WTC11 (cell line): ENCODE measurements around the gene KCNA4. TPM values are rescaled to one million over a fixed set of nuclear protein-coding genes. Genes with fewer than 3 reads are reported as not detected.

Experiments used
- ATAC-seq: fragments of 200-7000 bp; cut with Tn5 transposase; 2 replicates; pipeline ENCODE4 v1.10.0; 2021; ENCODE audit warnings: mild to moderate bottlenecking, moderate library complexity
- Bru-seq: library from RNA; stranded (reverse); fragments of 400-500 nt; gene quantifications from one replicate; lab custom pipeline; 2021; lab: Mats Ljungman, UMichigan
- CTCF ChIA-PET: fragments of 300-600 bp; sonication (Branson Sonifier 250); formaldehyde crosslinking; loops from one replicate; lab custom pipeline; 2021; ENCODE audit warnings: antibody characterized with exemption; lab: Charles Lee
- POLR2A ChIA-PET: fragments of 350-600 bp; sonication (Branson Sonifier 250); formaldehyde crosslinking; loops from one replicate; lab custom pipeline; 2021; ENCODE audit warnings: antibody characterized with exemption; lab: Charles Lee
- DNase-seq: peaks from one replicate; pipeline ENCODE4 v3.0.0; 2021; ENCODE audit warnings: low spot score
- H3K27ac Mint-ChIP-seq: 2 replicates; pipeline ENCODE4 v1.8.0; 2021; ENCODE audit warnings: mixed read lengths
- H3K27me3 Mint-ChIP-seq: 2 replicates; pipeline ENCODE4 v1.8.0; 2021; ENCODE audit warnings: low read depth, mild to moderate bottlenecking, moderate library complexity, mixed read lengths
- H3K36me3 Mint-ChIP-seq: 2 replicates; pipeline ENCODE4 v1.8.0; 2021; ENCODE audit warnings: mixed read lengths
- H3K4me1 Mint-ChIP-seq: 2 replicates; pipeline ENCODE4 v1.8.0; 2022; ENCODE audit warnings: mixed read lengths
- H3K4me3 Mint-ChIP-seq: 2 replicates; pipeline ENCODE4 v1.8.0; 2021; ENCODE audit warnings: mild to moderate bottlenecking, moderate library complexity, mixed read lengths
- H3K9me3 Mint-ChIP-seq: 2 replicates; pipeline ENCODE4 v1.8.0; 2021; ENCODE audit warnings: mixed read lengths
- AR ChIP-seq: fragments of 250-450 bp; sonication (Bioruptor Pico); IDR thresholded peaks from 2 replicates; pipeline ENCODE4 v1.9.0; 2021; ENCODE audit warnings: mild to moderate bottlenecking
- ATF6 ChIP-seq: sonication (generic); formaldehyde crosslinking; IDR thresholded peaks from 2 replicates; pipeline ENCODE4 v1.8.1; 2023; ENCODE audit warnings: mild to moderate bottlenecking, missing genetic modification reagents
- CBFB ChIP-seq: sonication (generic); formaldehyde crosslinking; IDR thresholded peaks from 2 replicates; pipeline ENCODE4 v1.8.1; 2022; ENCODE audit warnings: mild to moderate bottlenecking, low read depth, missing genetic modification reagents
- CREB1 ChIP-seq: sonication (generic); formaldehyde crosslinking; IDR thresholded peaks from 2 replicates; pipeline ENCODE4 v1.8.0; 2023; ENCODE audit warnings: mild to moderate bottlenecking, missing genetic modification reagents
- CTCF ChIP-seq: fragments of 200-600 bp; IDR thresholded peaks from 2 replicates; pipeline ENCODE4 v1.8.0; 2022; ENCODE audit warnings: antibody characterized with exemption
- E2F4 ChIP-seq: sonication (generic); formaldehyde crosslinking; IDR thresholded peaks from 2 replicates; pipeline ENCODE4 v1.8.1; 2022; ENCODE audit warnings: low read depth, mild to moderate bottlenecking, moderate library complexity, missing genetic modification reagents, borderline replicate concordance
- NFYB ChIP-seq: sonication (generic); formaldehyde crosslinking; conservative IDR thresholded peaks from 2 replicates; pipeline ENCODE4 v1.8.0; 2022; ENCODE audit warnings: low read depth, missing genetic modification reagents
- PRDM15 ChIP-seq: sonication (generic); formaldehyde crosslinking; IDR thresholded peaks from 2 replicates; pipeline ENCODE4 v1.8.0; 2022; ENCODE audit warnings: missing genetic modification reagents
- ZMAT4 ChIP-seq: fragments of 250-450 bp; sonication (Bioruptor Pico); IDR thresholded peaks from 2 replicates; pipeline ENCODE4 v1.9.0; 2021; ENCODE audit warnings: mild to moderate bottlenecking
- ZNF317 ChIP-seq: sonication (generic); formaldehyde crosslinking; IDR thresholded peaks from 2 replicates; pipeline ENCODE4 v1.8.1; 2023; ENCODE audit warnings: low read depth, mild to moderate bottlenecking, moderate library complexity, missing genetic modification reagents, borderline replicate concordance
- ZNF396 ChIP-seq: fragments of 250-450 bp; sonication (Bioruptor Pico); IDR thresholded peaks from 2 replicates; pipeline ENCODE4 v1.8.0; 2021; ENCODE audit warnings: mild to moderate bottlenecking, moderate library complexity, borderline replicate concordance
- long read RNA-seq, 3 experiments: library from RNA in 1 of 3; library from capped mRNA in 1 of 3; library from polyadenylated mRNA in 1 of 3; unstranded in 2 of 3; stranded (forward) in 1 of 3; transcript quantifications; one replicate each; pipeline ENCODE4 v2.0.0, GENCODE V29; 2021
- total RNA-seq: library from RNA; stranded (reverse); gene quantifications from 3 replicates; pipeline ENCODE4 v1.2.3, GENCODE V29; 2021
- TF ChIP-seq, protein P1 (sequence below): sonication (generic); formaldehyde crosslinking; IDR thresholded peaks from 2 replicates; pipeline ENCODE4 v1.8.1; 2023; ENCODE audit warnings: mild to moderate bottlenecking, moderate library complexity, missing genetic modification reagents

Gene KCNA4
- 0.11 TPM in 1 of 3 replicates, not detected in the others for total RNA-seq
- Bru-seq, nascent RNA: percentile 5 among the genes with signal in this experiment
- long read RNA-seq, experiment 1: 0 reads
- long read RNA-seq, experiment 2: 0 reads
- long read RNA-seq, experiment 3: 0 reads

DNA sequence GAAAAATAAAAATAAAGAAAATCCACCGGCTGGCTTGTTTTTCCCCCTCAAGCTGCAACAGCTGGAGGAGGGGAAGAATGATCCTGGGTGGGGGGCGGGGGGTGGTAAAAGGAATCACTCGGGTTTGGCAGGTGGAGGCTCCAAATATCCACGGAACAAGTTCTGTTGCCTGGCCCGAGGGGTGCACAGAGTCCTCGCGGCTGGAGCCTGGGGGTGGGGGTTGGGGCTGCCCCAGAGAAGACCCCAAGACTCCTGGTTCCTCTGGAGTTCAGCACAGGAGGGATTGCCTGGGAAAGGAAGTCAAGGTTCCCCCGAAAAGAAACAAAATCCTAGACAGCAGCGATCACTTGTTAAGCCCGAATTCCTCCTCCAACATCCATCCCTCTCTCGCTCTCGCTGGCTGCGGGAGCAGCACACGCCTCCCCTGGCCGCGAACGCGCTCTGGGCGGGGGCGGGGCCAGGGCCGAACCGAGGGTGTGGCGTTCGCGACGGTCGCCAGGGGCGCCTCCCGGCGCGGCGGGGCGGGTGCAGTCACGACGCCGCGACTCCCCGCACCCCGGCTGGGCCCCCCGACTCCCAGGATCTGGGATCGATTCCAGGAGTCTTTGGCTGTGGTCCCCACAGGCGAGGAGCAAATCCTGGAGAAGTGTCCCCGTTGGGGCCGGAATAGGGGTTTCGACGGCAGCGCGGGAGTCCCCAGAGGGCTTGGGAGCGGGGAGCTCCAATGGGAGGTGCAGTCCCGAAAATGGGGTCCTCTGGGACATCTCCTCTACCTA, at the start of gene KCNA4:
Gene KCNA4 (minus strand): TSS at position 443 of the 776 bp plus-strand sequence. CDS start 4,352 bp downstream, outside the sequence.
- ChIA-PET CTCF (no interaction called here), POLR2A (interaction anchor here (0.7 kb wide), 1 partner anchor 306 kb away, joined by 3 read pairs; the partner anchor contains the start of gene ARL14EP)
- Mint-ChIP-seq H3K36me3 (no peaks in the 10 kb centered on the region), H3K4me3 (peak within 1 kb of the TSS; percentile 63), H3K4me1 (peaks cover 14% of the 10 kb centered on the region), H3K27me3 (no peaks in the 10 kb centered on the region), H3K27ac (no peak within 1 kb of the TSS), H3K9me3 (no peaks in the 10 kb centered on the region)
- peak; percentile 68 for DNase-seq
- peak; percentile 94 for ATAC-seq
- TF ChIP-seq PRDM15 (CRISPR knock-in tag) (peak; percentile 49), NFYB (no peak)

GRCh38 chr11:30062103-30062502, 45.3 kb upstream of the KCNA4 start:
- peaks cover 81% of the 10 kb centered on the region for H3K9me3 Mint-ChIP-seq

DNA sequence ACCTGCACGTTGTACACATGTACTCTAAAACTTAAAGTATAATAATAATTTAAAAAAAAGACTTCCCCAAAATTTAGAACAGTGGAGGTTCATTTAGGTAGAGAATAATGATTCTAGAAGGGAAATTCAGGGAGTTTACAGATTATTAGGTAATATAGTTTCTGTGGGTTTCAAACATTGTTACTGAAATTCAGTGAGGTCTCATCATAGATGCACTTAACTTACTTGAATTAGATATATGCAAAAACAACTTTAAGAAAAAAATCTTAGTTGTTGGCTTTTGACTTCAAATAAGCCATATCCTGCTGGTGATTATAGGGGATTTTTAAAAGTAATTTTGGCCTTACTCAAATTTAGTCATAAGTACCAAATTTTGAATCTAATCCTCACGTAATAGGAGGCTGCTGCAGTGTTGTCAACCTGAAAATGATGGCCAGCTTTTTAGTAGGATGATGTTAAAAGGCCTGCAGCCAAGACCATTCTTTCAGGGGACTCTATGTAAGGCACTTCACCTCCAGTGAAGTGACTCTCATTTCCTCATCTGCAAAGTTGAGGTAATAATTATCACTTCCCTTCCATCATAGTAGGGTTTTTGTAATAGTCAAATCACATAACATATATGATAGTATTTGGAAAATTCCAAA, 42.5 kb upstream of the KCNA4 start:
- Mint-ChIP-seq H3K27me3 (peaks cover 10% of the 10 kb centered on the region), H3K9me3 (peaks cover 61% of the 10 kb centered on the region), H3K36me3 (peaks cover 17% of the 10 kb centered on the region), H3K27ac (no peak overlapping the region), H3K4me1 (no peaks in the 10 kb centered on the region), H3K4me3 (no peak overlapping the region)
- CTCF ChIA-PET: no interaction called here
- ATAC-seq (no peak), DNase-seq (no peak)
- POLR2A ChIA-PET: no interaction called here
- TF ChIP-seq ZNF396 (CRISPR knock-in tag) (no peak), ATF6 (no peak), ZMAT4 (no peak), E2F4 (CRISPR knock-in tag) (no peak), ZNF317 (CRISPR knock-in tag) (no peak), AR (CRISPR knock-in tag) (no peak), CTCF (no peak), CBFB (CRISPR knock-in tag) (no peak), NFYB (no peak)
- TF ChIP-seq, protein P1, sequence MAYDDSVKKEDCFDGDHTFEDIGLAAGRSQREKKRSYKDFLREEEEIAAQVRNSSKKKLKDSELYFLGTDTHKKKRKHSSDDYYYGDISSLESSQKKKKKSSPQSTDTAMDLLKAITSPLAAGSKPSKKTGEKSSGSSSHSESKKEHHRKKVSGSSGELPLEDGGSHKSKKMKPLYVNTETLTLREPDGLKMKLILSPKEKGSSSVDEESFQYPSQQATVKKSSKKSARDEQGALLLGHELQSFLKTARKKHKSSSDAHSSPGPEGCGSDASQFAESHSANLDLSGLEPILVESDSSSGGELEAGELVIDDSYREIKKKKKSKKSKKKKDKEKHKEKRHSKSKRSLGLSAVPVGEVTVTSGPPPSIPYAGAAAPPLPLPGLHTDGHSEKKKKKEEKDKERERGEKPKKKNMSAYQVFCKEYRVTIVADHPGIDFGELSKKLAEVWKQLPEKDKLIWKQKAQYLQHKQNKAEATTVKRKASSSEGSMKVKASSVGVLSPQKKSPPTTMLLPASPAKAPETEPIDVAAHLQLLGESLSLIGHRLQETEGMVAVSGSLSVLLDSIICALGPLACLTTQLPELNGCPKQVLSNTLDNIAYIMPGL (CRISPR knock-in tag): no peak

More at GRCh38 chr11:30062103-30062502, 45.3 kb upstream of the KCNA4 start:
- ATAC-seq (no peak), DNase-seq (no peak)
- no peak for TF ChIP-seq CREB1
- peak; percentile 87 for TF ChIP-seq ZNF317 (CRISPR knock-in tag)
- Mint-ChIP-seq H3K27me3 (peaks cover 10% of the 10 kb centered on the region), H3K36me3 (peaks cover 20% of the 10 kb centered on the region), H3K4me1 (no peaks in the 10 kb centered on the region), H3K4me3 (no peak overlapping the region), H3K27ac (no peak overlapping the region)
- ChIA-PET CTCF (no interaction called here), POLR2A (no interaction called here)
